HuH-7.5 (cell line): Measurements from ENCODE around the gene E2F3.
"Not testable (repeated sequence)": the region's sequence is repeated elsewhere in the genome, so short reads cannot be mapped to it uniquely, and the experiment has no call there.

ENCODE experiments used
- DNase-seq: peaks from one replicate; pipeline ENCODE4 v3.0.0; 2011; ENCODE audit warnings: low spot score

E2F3 gene

DNA sequence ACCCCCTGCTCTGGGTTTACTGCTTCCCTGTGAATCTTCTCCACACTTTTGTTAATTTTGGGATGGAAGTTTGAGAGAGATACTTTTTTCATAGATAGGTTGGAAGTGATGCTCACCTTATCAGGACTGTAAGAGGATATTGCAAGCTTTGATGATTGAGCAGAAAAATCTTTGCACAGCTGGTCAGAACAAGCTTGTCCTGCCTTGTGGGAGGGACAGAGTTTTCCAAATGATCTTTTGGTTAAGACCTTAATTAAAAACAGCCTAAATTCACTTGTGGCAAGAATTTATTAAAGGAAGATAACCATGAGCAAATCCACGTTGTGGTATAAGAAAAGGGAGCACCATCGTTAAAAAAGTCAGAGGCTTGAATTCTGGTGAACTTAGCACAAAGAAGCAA lies 32.2 kb downstream of the E2F3 start:
- no peak for DNase-seq

DNA sequence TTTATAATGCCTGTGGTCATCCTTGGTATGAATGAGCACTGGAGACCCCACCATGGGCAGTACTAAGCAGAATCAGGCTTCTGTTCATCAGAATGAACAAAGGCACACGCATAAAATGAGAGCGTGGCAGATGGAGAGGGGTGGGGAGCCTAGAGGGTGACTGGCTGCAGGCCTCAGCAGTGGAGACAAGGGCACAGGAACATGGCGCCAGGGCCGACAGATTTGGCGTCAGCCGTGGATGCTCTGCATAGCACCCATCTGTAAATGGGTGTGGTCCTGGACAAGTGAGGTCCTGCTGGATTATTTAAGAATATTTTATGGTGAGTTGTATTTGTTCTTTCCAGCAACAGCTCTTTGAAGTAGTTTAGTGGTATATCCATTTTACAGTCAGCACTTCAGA lies 33.1 kb downstream of the E2F3 start:
- no peak for DNase-seq

DNA sequence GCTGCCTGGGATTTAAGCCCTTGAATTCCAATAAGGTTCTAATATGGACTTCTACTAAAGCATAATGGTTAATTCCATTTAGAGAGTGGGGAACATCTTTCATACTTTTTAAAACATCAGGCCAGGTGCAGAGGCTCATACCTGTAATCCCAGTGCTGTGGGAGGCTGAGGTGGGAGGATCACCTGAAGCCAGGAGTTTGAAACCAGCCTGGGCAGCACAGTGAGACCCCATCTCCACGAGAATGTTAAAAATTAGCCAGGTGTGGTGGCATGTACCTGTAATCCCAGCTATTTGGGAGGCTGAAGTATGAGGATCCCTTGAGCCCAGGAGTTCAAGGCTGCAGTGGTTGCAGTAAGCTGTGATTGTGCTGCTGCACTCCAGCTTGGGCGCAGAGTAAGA lies 35.0 kb downstream of the E2F3 start:
- no peak for DNase-seq

DNA sequence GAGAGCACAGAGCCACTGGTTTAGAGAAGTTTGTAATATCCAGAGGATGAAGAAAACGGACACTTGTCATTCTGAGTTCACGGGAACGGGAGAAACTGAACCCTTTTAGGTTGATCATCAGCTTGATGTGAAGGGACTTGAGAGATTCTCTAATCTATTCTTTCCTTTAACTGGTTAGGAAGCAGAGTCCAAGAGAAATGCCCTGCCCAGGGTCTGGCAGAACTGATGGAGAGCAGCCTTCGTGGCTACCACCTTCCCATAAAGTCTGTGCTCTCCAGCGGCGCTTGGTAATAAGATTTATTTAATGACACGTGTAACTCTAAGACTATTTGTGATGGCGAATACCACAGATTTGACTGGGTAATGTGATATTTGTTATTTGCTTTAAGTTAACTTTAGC lies 36.0 kb downstream of the E2F3 start:
- DNase-seq = no peak

DNA sequence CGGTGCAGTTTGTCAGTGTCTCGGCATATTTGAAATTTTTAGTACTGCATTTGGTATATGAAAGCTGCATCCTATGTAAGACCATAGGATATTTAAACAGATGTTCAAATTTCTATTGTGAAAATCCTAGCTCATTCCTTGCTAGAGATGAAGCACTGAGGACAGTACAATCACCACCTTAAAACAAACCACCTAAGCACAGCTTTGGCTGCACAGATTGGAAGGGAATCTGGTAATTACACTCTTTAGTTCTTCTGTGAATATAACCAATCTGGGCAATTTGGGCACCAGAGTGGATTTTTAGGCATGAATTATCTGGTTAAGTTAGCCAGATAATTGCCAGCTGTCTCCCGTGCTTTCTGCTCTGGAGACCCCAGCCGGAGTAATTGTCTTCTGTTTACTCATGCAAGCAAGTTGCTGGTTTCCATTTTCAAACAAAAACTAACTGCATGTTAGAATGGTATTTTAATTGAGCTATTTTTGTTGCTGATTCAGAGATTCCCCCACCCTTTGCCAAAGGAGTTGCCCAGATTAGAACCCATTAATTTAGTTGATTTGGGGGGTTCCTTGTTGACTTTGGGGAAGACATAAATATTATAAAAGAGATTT lies 36.9 kb downstream of the E2F3 start:
- no peak for DNase-seq

DNA sequence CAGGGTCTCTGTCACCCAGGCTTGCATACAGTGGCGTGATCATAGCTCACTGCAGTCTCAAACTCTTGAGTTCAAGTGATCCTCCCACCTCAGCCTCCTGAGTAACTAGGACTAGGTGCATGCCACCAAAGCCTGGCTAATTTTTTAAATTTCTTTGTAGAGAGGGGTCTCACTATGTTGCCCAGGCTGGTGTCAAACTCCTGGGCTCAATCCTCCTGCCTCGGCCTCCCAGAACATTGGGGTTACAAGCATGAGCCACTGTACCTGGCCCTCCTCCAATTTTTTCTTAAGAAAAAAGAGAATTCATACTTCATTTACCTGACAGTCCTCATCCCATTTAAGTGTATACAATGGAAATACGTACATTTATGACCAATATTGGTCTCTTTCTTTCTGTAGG lies 37.9 kb downstream of the E2F3 start:
- DNase-seq = no peak

DNA sequence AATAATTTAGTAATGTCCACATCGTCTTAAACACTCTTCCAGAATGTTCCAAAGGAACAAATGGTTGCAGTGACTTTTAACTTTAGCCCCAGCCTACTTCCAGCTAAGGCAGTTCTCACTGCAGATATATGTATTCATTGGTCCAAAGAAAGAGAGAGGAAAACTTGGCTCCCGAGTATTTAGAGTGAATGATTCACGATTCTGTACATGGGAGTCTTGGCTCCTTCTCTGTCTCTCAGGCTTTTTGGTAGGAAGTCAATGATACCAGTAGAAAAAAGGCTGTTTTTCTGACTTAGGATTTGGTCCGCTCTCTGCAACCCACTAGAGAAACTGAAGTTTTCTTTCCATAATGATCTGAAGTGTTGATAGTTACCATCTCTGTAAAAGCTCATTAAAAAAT lies 38.6 kb downstream of the E2F3 start:
- no peak for DNase-seq

DNA sequence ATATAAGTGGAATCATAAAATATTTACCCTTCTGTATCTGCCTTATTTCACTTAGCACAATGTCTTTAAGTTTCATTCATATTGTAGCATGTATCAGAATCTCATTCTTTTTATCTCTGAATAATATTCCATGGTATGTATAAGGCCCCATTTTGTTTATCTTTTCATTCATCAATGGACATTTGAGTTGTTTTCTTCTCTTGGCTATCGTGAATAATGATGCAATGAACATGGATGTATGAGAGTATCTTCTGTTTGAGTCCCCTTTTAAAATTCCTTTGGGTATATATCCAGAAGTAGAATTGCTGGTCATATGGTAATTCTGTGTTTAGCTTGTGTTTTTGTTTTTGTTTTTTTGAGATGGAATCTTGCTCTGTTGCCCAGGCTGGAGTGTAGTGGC lies 39.6 kb downstream of the E2F3 start:
- no peak for DNase-seq

DNA sequence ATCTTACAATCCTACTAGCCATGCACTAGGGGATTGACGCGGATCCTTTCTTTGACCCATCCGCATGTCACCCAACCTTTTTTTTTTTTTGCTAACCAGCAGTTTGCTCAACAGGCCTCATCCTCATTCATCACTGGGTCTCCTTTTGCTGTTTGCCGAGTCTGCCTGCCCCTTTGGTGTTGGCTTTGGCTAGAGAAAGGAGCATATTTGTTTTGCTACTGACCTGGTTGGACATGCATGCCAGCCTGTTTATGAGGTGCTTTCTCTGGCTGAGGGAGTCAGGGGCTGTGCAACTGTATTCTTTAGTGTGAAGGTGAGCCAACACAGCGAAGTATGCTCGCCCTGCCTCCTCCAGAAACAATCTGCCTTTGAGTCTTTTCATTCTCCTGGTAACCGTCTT lies 40.2 kb downstream of the E2F3 start:
- DNase-seq = no peak

DNA sequence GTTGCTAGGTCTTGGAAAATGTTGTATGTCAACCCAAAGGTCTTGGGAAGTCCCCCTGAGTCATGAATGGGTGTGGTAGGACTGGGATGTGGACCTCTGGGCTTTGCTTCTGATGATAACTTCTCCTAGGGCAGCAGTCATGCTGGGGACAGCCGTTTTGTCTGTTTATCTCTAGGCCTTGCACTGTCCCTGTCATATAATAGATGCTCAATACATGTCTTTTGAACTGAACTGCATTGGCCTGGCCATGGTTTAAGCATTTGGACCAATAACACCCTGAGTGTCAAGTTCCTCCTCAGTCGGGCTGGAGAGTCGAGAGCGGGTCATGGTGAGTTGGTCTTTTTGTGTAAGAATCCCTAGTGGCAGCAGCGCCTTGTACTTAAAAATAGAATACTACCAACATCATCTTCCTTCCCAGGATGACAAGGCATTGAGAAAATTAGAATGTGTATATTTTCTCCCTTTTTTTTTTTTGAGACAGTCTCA lies 43.1 kb downstream of the E2F3 start:
- DNase-seq = no peak

DNA sequence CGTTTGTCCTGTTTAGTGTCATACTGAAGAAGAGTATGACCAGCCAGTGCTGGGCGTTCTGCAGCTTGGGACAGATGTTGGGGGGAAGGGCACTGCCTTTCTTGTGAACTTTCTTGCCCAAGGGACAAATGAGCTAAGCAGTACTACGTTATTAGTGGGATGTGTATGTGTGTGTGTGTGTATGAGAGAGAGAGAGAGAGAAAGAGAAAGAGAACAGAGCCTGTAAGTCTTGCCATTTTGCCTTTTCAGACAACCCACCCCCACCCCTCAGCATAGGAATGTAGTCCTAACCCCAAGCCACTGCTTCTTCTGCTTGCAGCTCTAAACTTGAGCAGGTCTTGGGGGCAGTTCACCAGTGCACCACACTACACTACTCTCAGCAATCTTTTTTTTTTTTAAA lies 45.5 kb downstream of the E2F3 start:
- no peak for DNase-seq

DNA sequence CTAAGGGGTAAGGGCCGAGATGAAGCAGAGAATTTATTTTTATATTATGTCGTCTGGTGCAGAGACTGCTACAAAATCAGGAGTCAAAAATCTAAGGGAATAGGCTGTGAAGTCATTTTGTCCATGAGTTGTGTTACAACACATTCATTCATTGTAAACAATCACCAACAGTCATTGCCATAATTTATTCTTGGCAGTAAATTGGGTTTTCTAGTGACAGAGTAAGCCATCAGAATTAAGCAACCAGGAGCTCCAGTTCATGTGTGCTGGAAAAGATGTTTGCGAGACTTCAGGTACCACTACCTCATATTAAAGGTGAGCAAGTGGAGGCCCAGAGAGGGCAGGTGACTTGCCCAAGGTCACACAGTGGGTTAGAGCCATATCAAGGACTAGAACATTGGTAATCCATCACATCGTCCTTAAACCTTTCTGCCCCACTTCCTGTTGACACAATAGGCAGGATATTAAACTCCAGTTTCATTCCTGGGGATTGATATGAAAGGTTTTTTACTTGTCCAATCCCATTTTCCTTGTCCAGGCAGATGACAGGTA lies 46.0 kb downstream of the E2F3 start:
- no peak for DNase-seq

DNA sequence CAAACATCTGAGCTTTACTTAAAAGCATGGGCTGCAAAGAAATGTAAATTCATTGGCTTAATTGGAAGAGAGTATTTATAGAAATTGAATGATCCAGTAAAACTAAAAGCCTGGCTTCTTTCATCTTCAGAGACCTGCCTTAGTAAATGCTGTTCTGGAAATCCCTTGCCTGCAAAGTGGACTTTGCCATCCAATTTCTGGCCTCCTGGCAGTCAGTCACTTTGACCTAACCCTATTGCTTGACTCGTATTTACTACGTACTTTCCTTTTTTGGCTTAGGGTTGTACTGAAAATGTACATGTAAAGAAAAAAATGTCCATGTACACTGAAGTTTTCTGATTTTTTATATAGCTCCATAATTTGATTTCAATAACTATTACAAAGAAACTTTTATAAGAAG lies 47.1 kb downstream of the E2F3 start:
- DNase-seq = no peak

DNA sequence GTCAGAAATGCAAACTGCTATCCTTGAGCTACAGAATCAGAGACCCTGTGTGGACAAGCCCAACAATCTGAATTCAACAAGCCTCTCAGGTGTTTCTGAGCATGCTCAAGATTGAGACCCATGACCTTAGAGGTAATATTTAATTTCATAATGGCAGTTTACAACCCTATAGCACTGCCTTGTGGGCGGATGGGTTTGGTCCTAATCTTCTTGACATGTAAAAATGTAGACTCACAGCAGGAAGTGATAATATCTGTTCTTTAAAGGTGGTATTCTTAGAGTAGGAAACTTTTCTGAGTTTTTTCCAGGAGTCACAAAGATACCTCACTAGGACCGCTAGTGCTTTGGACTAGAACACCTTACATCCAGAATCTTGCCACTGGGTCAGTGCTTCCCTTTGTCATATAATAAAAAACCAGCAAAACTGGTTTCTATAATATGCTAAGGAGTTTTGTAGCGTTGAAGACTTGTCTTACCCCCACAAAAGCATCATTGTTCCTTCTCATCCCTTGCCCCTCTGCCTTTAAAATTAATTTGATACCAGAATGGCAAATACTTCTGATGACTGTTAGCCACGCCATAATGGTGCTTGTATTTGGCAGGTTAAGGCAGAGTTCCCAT lies 52.6 kb downstream of the E2F3 start:
- DNase-seq = no peak

DNA sequence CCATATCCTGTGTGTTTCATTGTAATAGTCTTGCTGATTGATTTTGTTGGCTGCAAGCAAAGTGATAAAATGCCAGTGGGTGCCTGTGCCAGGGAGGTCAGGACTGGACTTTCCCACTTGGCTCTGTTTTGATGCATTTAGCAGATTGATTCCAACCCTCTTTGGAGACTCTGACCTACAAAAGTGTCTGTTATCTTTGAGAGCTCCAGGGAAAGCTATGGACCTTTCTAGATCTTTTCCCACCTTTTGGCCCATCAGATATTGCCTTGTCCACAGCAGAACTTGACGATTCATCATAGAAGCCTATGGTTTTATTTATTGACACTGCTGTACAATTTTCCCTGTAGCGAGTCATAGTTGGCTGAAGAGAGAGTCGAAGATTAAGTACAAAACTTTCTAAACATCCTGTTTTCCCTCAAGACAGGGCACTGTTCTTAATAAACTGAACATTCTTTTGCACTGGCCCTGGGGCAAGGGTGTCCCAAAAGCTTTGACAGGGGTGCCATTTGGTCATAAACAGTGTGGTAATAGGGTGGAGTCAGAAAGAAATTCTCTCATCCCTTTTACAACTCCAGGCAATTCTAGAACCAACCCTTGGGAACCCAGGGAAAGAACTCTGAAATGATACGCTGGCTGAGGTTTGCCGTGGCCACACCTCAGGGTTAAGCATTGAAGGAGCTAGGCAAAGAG lies 53.7 kb downstream of the E2F3 start:
- no peak for DNase-seq

DNA sequence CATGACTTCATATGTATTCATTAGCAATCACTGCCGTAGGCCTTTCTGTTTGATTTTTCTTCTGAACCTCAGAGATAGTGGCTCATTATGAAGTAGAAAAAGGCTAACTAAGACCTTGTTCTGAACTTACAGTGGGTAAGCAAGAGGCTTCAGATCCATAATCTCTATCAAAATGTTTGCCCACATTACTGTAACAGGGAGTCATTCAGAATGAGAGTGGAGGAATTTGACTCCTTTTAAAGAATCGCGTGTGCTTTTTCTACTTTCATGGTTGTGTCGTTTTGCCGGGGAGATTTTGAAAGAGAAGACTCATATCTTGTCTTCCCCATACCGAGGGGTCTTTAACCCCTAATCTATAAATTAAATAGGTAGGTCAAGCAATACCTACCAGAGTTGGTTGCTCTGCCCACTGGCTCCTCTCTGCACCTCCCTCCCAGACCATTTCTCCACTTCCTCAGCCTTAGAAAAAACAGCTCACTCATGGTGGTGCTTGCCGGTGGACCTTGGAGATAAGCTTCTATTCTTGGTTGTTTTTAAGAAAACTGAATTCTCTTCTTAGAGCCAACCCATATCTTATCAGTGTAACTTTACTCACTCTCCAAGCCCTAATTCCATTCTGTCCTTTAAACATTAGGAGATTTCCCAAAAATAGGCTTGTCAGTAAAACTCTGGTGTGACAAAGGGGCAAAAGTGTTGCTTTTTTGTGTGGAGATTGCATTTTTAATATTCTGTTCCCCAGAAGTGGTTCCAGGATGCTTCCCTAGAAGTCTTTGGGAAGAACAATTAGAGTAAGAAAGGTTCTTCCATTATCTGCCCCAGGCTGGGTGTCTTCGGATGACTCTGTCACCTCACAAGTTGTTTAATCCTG lies 56.6 kb downstream of the E2F3 start:
- no peak for DNase-seq

DNA sequence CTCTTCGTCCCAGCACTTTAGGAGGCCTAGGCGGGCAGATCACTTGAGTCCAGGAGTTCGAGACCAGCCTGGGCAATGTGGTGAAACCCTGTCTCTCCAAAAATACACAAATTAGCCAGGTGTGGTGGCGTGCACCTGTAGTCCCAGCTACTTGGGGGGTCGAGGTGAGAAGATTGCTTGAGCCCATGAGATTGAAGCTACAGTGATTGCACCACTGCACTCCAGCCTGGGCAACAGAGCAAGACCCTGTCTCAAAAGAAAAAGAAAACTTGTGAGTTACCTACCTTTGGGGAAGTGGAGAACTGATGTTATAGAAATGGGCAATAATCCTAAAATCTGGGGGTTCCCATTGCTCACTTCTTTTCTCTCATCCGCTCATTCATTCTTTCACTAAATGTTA lies 58.0 kb downstream of the E2F3 start:
- DNase-seq = no peak

DNA sequence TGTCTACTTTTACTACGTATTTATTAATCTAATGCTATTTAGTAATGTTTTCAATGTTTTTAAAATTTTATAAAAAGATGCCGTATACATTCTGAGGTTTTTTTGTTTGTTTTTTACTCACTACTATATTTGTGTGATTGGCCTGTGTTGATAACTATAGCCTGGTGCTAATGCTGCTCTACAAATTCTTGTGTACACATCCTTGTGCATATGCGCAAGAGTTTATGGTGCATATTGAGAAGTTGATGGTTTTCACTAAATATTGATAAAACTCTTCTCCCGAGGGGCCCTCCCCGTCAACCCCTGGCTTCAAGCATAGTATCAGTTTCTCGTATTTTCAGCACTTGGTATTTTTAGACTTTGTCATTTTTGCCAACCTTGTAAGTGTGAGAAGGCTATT lies 59.9 kb downstream of the E2F3 start:
- no peak for DNase-seq

DNA sequence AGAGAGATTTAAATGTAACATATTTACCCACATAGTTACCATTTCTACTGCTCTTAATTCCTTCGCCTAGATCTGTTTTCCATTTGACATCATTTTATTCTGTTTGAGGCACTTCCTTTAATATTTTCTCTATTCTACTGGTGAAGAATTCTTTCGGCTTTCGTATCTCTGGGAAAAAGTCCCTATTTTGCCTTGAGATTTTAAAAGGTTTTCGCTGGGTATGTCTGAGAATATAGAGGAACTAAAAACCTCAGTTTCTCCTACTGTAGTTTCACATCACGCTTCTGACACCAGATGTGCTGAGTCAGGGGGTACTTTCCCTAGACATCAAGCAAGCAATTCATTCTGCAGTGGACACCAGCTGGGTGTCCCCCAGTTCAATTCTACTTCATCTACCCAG lies 61.7 kb downstream of the E2F3 start:
- DNase-seq = no peak

DNA sequence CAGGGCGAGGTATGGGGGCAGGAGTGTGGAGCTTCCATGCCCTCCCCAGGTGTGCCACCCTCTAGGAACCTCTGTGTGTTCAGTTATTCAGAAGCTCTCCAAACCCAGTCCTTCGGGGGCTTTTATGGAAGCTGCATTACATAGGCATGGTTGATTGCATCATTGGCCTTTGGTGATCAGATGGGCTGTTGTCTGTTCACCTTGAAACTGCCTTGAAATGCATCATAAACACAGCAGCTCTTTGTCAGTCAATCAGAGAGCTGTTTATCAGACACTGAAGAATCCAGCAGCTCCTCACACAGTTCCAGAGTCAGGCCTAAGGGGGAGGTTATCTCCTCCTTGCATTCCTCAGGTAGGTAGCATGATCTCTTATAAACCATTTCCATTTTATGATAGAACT lies 62.4 kb downstream of the E2F3 start:
- DNase-seq = no peak

DNA sequence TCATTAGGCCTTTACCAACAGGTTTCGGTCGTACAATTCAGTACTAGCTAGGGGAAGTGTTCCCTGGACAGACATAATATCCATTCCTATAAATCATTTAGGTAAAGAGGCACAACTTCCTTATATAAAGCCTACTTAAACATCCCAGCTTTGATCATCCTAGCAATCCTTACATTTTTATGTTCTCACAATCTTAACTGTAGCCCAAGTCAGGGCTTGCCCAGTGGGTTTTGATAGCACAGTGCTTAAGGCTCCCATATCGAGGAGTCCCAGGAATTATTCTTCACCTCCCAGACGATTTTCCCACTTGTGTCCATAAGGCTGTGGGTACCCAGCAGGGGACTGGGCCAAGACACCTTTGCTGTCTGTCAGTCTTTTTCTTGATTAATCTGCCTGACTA lies 63.2 kb downstream of the E2F3 start:
- DNase-seq = no peak

DNA sequence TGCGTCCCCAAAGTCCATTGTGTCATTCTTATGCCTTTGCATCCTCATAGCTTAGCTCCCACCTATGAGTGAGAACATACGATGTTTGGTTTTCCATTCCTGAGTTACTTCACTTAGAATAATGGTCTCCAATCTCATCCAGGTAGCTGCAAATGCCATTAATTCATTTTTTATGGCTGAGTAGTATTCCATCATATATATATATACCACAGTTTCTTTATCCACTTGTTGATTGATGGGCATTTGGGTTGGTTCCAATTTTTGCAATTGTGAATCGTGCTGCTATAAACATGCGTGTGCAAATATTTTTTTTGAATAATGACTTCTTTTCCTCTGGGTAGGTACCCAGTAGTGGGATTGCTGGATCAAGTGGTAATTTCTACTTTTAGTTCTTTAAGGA lies 63.9 kb downstream of the E2F3 start:
- not testable (repeated sequence) for DNase-seq
